Neural progenitor cell (in vitro differentiated cells): Measurements from ENCODE around the gene TSPAN10.

ENCODE experiments used
- CTCF ChIP-seq: fragments of 200-600 bp; sonication (generic); IDR thresholded peaks from 2 replicates; pipeline ENCODE4 v1.5.1; 2017; ENCODE audit warnings: antibody characterized with exemption, mild to moderate bottlenecking
- EZH2 ChIP-seq: fragments of 200-600 bp; sonication (generic); IDR thresholded peaks from 2 replicates; pipeline ENCODE4 v1.6.1; 2017; ENCODE audit warnings: antibody characterized with exemption, mild to moderate bottlenecking, moderate library complexity
- EZH2phosphoT487 ChIP-seq: fragments of 200-600 bp; sonication (generic); IDR thresholded peaks from 2 replicates; pipeline ENCODE4 v1.6.1; 2017; ENCODE audit warnings: antibody characterized with exemption

GRCh38 chr17:81603846-81604610 lies 33.0 kb upstream of the TSPAN10 start:
- TF ChIP-seq CTCF = no peak
- TF ChIP-seq EZH2 = no peak
- no peak for TF ChIP-seq EZH2phosphoT487
